ENCODE data around the gene AJAP1. TPM values are rescaled to one million over a fixed set of nuclear protein-coding genes. Genes with fewer than 3 reads are reported as not detected.

The AJAP1 gene
- total and polyA plus RNA-seq, 2 of the 8 experiments (the other 6 are each of a cell fraction or from before 2014, with no cell fraction given), result 1.9 to 6.2 TPM

DNA sequence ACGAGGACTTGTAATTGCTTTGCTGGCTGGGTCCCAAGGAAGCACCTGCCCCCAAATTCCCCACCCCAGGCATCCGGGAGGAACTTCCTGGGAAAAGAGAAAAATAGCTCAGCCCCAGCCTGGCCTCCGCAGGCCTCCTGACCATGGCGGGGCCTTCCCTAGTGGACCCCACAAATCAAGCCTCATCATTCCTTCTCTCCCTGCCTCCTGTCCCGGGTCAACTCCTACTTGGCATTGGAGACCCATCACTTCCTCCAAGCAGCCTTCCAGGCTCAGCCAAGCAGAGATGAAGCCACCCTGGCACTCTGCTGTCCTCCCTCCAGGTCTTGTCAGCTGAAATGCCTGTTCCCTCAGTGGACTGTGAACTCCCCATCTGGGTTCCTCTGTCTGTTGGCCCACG, 38.0 kb downstream of the AJAP1 start:
- Histone ChIP-seq H3K4me1 (replicated peaks in 1 of 4; ENCODE audit: control insufficient read depth in 3 of 4, insufficient read depth in 4 of 4, low read length in 3 of 4) (no peaks in the 10 kb centered on the region; a peak in 1 of 7 replicates), H4K20me1 (replicated peaks in 1 of 2; ENCODE audit: control insufficient read depth in 1 of 2, insufficient read depth in 2 of 2, low read length in 2 of 2) (peaks cover 0 to 9% of the 10 kb centered on the region in 2 experiments), H3K4ac (replicated peaks; ENCODE audit: insufficient read length, low read depth, low read length) (no peak overlapping the region), H4K8ac (ENCODE audit: extremely low read depth, insufficient read depth, low read length) (peak overlapping the region; percentile 35; the same call in 1 of the 2 replicates), H3K79me2 (ENCODE audit: control insufficient read depth in 1 of 2, insufficient read depth in 2 of 2, low read length in 2 of 2) (no peaks in the 10 kb centered on the region), H3K36me3 (ENCODE audit: control insufficient read depth in 2 of 4, insufficient read depth in 4 of 4, low read length in 3 of 4) (no peaks in the 10 kb centered on the region), H3K18ac (ENCODE audit: extremely low read depth, low read length) (no peak overlapping the region), H2BK12ac (ENCODE audit: low read depth, low read length) (no peak overlapping the region), H3K4me2 (ENCODE audit: insufficient read depth in 1 of 2, low read depth in 2 of 2, low read length in 2 of 2) (no peak overlapping the region), H3K9me3 (ENCODE audit: insufficient read depth in 2 of 2, low read depth in 1 of 2, low read length in 1 of 2) (no peaks in the 10 kb centered on the region), H4K5ac (ENCODE audit: insufficient read length, low read depth, low read length) (no peak overlapping the region), H2BK120ac (replicated peaks; ENCODE audit: low read depth, low read length) (no peak overlapping the region), H3K79me1 (ENCODE audit: low read depth, low read length) (peaks cover 6% of the 10 kb centered on the region), H3K56ac (replicated peaks; ENCODE audit: insufficient read length, low read depth, low read length) (no peak overlapping the region), H3K23me2 (ENCODE audit: low read depth, low read length) (no peaks in the 10 kb centered on the region), H3K9ac (replicated peaks in 1 of 4; ENCODE audit: extremely low read depth in 1 of 4, low read depth in 3 of 4, low read length in 3 of 4) (no peak overlapping the region), H2AFZ (ENCODE audit: low read length) (no peak overlapping the region), H3K23ac (ENCODE audit: insufficient read length) (no peak overlapping the region), H3K27ac (ENCODE audit: low read depth, low read length) (no peak overlapping the region), H4K91ac (replicated peaks; ENCODE audit: insufficient read length, low read length) (no peak overlapping the region), H2AK5ac (ENCODE audit: low read depth, low read length) (no peak overlapping the region), H2BK15ac (ENCODE audit: low read length) (no peak overlapping the region), H3K27me3 (replicated peaks in 1 of 4; ENCODE audit: control insufficient read depth in 3 of 4, extremely low read depth in 1 of 4, insufficient read depth in 3 of 4, low read length in 3 of 4) (no peaks in the 10 kb centered on the region), H3K14ac (ENCODE audit: insufficient read length) (no peak overlapping the region), H2BK20ac (ENCODE audit: low read length) (no peak overlapping the region), H3K4me3 (ENCODE audit: extremely low read depth in 1 of 4, insufficient read depth in 2 of 4, low read depth in 3 of 4, low read length in 4 of 4) (no peak overlapping the region), H2BK5ac (ENCODE audit: low read depth, low read length) (no peak overlapping the region)
- WGBS, 2 experiments (ENCODE audit: extremely low coverage in 1 of 2, insufficient coverage in 1 of 2, insufficient read length in 1 of 2, insufficient replicate concordance in 2 of 2, low coverage in 1 of 2, low lambda C conversion rate in 2 of 2, missing lambda C conversion rate in 1 of 2), result 93% methylated on average over 6 of the region's 6 CpGs; no CpG with 5 or more reads in 1 of the 2 experiments
- FAIRE-seq (no peak), DNase-seq (ENCODE audit: low read depth in 1 of 2, low spot score in 2 of 2) (no peak)
- CTCF ChIA-PET (ENCODE audit: partially characterized antibody), result interaction anchor here (0.8 to 0.9 kb wide), 2 partner anchors 19 to 36 kb away, joined by 3 read pairs; no protein-coding TSS in a partner anchor
- POLR2A ChIA-PET (ENCODE audit: partially characterized antibody), result no interaction called here
- TF ChIP-seq RBBP5 (IDR thresholded peaks at IDR 0.05; ENCODE audit: borderline replicate concordance, low read depth, low read length), result no peak
- no peak for TF ChIP-seq TEAD4 (IDR thresholded peaks at IDR 0.05; ENCODE audit: low read depth, low read length)
- TF ChIP-seq NRF1 (IDR thresholded peaks at IDR 0.05; ENCODE audit: low read depth, low read length), result no peak
- TF ChIP-seq, protein P1, sequence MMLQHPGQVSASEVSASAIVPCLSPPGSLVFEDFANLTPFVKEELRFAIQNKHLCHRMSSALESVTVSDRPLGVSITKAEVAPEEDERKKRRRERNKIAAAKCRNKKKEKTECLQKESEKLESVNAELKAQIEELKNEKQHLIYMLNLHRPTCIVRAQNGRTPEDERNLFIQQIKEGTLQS (IDR thresholded peaks at IDR 0.05; ENCODE audit: insufficient read depth, low read depth, low read length), result no peak
- no peak for TF ChIP-seq POLR2A (IDR thresholded peaks at IDR 0.05; ENCODE audit: control extremely low read depth in 1 of 2, low read depth in 2 of 2, low read length in 2 of 2)
- no peak for TF ChIP-seq KDM1A (IDR thresholded peaks at IDR 0.05; ENCODE audit: borderline replicate concordance, low read length)
- TF ChIP-seq MAX (IDR thresholded peaks at IDR 0.05), result no peak
- TF ChIP-seq ATF2 (IDR thresholded peaks at IDR 0.05; ENCODE audit: low read length), result no peak
- no peak for TF ChIP-seq SUZ12 (IDR thresholded peaks at IDR 0.05; ENCODE audit: low read length)
- no peak for TF ChIP-seq CHD1 (IDR thresholded peaks at IDR 0.05; ENCODE audit: low read depth, low read length)
- TF ChIP-seq TAF7 (optimal IDR thresholded peaks at IDR 0.05; ENCODE audit: borderline replicate concordance, low read depth, low read length), result no peak

Data from H1 (cell line).